Cardiac fibroblast (primary cell): Measurements from ENCODE around the gene NSUN6.
A peak's percentile ranks its signal among the peaks of the same experiment; 100 is the strongest.
"Not testable (repeated sequence)": the region's sequence is repeated elsewhere in the genome, so short reads cannot be mapped to it uniquely, and the experiment has no call there.

Source experiments
- DNase-seq, 2 donors: peaks; one replicate each; pipeline versions ENCODE4 v3.0.0 to v3.0.0-alpha.2; 2010; ENCODE audit warnings: low read depth in 2 of 2
- H3K4me3 ChIP-seq, 2 donors: replicated peaks in 1 of 2; 1 replicate in 1 of 2; 2 replicates in 1 of 2; pipeline ENCODE4 v1.5.1; 2011; ENCODE audit warnings: low read depth in 2 of 2, low read length in 2 of 2, mild to moderate bottlenecking in 2 of 2, moderate library complexity in 1 of 2
- CTCF ChIP-seq: IDR thresholded peaks from one replicate; pipeline ENCODE4 v1.5.1; 2011; ENCODE audit warnings: low read depth, mild to moderate bottlenecking, low read length, inconsistent platforms

Gene NSUN6

DNA sequence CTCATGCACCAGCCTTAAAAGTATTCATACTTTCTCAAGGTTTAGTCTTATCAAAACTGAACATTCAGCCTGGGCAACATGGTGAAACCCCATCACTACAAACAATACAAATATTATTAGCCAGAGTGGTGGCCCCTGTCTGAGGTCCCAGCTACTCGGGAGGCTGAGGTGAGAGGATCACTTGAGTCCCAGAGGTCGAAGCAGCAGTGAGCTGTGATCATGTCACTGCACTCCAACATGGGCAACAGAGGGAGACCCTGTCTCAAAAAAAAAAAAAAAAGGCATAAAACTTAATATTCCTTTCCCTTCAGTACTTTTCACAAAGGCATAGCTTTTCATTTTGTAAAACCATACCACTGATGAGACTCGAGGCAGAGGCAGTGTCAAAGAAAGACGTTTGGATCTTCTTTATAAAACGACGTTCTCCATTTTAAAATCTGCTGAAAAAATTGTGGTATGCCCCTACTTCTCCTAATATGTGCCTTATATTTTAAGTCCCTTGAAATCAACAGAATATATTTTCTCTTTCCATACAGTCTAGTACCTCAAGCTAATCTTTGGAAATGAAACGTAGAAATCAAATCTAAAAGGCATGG lies 1.9 kb downstream of the NSUN6 start:
- H3K4me3 ChIP-seq = no peak overlapping the region
- no peak for TF ChIP-seq CTCF
- no peak for DNase-seq

- no peak for TF ChIP-seq CTCF
- DNase-seq = no peak
These were observed 3.4 kb downstream of the NSUN6 start for GRCh38 chr10:18647945-18648344.

DNA sequence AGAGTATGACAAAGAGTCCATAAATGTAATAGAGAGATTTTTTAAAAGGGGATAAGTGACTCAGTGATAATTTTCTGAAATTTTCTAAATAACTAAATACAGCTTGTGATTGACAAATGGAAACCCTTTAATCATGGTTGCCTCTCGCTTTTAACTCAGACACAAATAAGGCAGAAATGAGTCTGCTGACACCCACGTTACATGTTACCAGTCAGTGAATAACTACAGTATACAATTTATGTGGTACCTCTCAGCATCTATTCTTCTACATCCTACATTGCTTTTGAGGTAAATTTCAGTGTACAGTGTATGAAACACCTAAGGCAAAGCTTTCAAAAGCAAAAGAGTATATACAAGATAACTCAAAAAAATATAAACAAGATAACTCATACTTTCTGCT lies 4.2 kb downstream of the NSUN6 start:
- no peak overlapping the region for H3K4me3 ChIP-seq
- TF ChIP-seq CTCF = no peak
- no peak for DNase-seq

More at GRCh38 chr10:18647945-18648344, 3.4 kb downstream of the NSUN6 start:
- H3K4me3 ChIP-seq = no peak overlapping the region

GRCh38 chr10:18639719-18640118 lies 11.7 kb downstream of the NSUN6 start:
- not testable (repeated sequence) for DNase-seq, H3K4me3 ChIP-seq

- DNase-seq, H3K4me3 ChIP-seq: not testable (repeated sequence)
These were observed 14.0 kb downstream of the NSUN6 start for GRCh38 chr10:18637400-18637799.

DNA sequence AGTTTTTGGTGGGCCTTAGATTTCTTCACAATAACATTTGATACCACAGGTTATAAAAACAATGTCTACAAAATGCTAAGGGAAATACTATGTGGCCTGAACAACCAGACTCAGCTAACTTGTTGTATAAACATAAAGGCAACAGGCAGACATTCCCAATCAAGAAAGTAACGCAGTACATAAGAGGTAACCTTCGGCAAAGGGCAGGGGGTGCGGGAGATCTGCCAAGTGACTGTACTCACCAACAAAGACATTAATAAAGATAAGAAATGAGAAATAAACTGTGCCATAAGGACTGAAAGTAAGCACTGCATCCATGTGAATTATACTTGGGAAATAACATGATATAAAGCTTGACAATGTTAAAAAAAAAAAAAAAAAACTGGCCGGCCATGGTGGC lies 15.4 kb downstream of the NSUN6 start:
- no peak for DNase-seq
- no peak for TF ChIP-seq CTCF
- no peak overlapping the region for H3K4me3 ChIP-seq

GRCh38 chr10:18632500-18632899 lies 18.9 kb downstream of the NSUN6 start:
- not testable (repeated sequence) for DNase-seq, H3K4me3 ChIP-seq

- H3K4me3 ChIP-seq = peak overlapping the region; percentile 55 to 58
- DNase-seq = peak; percentile 78 to 81
These were observed 23.9 kb downstream of the NSUN6 start for GRCh38 chr10:18627452-18628018.

- DNase-seq = no peak
- TF ChIP-seq CTCF = no peak
- H3K4me3 ChIP-seq = no peak overlapping the region
These were observed 25.5 kb downstream of the NSUN6 start for GRCh38 chr10:18625886-18626285.

DNA sequence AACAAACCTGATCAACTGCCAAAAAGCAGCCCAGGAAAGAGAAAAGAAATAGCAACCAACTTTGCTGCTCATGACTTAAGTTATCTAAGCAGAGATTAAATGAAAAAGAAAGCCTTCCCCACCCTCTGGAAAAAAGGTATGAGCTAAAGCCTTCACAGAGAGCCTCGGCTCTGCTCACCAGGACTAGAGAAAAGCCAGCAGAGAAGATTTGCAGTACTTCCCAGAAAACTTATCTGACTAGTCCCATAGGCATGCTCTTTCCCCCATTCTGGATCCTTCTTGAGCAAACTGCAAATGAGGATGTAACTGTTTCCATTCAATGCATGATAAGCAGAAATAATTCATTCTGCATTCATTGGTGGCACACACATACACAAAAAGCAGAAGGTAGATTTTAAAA lies 27.7 kb downstream of the NSUN6 start:
- not testable (repeated sequence) for H3K4me3 ChIP-seq
- peak; percentile 15 to 65 for DNase-seq
